Renal cortex interstitium (tissue), 15 donors: ENCODE results near the gene CDCA4. TPM values are rescaled to one million over a fixed set of nuclear protein-coding genes. Genes with fewer than 3 reads are reported as not detected.
"Not testable (repeated sequence)": the region's sequence is repeated elsewhere in the genome, so short reads cannot be mapped to it uniquely, and the experiment has no call there.

Source experiments
- DNase-seq, 11 donors: peaks; one replicate each; pipeline ENCODE4 v3.0.0-alpha.2; 2013; ENCODE audit warnings: low read depth in 9 of 11, low spot score in 4 of 11; ENCODE audit errors: extremely low read depth in 1 of 11
- long read RNA-seq, 16 experiments: transcript quantifications; one replicate each; lab custom pipeline, GENCODE V29; 2026
- polyA plus RNA-seq, 3 donors: library from polyadenylated mRNA; unstranded; fragments of 120-200 nt; gene quantifications; one replicate each; pipeline ENCODE4 v1.2.1, GENCODE V29; 2013; ENCODE audit not compliant: insufficient read length in 3 of 3

The CDCA4 gene
- 10 to 100 TPM; 18.3 to 26.7 (median 19.3) TPM for polyA plus RNA-seq
- long read RNA-seq, donor 1, transcript CDCA4-201 (2 exons, 2,513 nt): major isoform, 14 of 14 reads
- long read RNA-seq, donor 1, partial matches to known transcripts: 0 of 14 reads
- long read RNA-seq, donor 1, other reads (novel, unspliced or antisense): 0 of 14 reads
- long read RNA-seq, donor 2, transcript CDCA4-201 (2 exons, 2,513 nt): major isoform, 11 of 11 reads
- long read RNA-seq, donor 2, partial matches to known transcripts: 0 of 11 reads
- long read RNA-seq, donor 2, other reads (novel, unspliced or antisense): 0 of 11 reads
- long read RNA-seq, donor 3, transcript CDCA4-201 (2 exons, 2,513 nt): major isoform, 20 of 20 reads
- long read RNA-seq, donor 3, partial matches to known transcripts: 0 of 20 reads
- long read RNA-seq, donor 3, other reads (novel, unspliced or antisense): 0 of 20 reads
- long read RNA-seq, donor 4, transcript CDCA4-201 (2 exons, 2,513 nt): major isoform, 9 of 9 reads
- long read RNA-seq, donor 4, partial matches to known transcripts: 0 of 9 reads
- long read RNA-seq, donor 4, other reads (novel, unspliced or antisense): 0 of 9 reads
- long read RNA-seq, donor 5: 0 reads
- long read RNA-seq, donor 6, transcript CDCA4-201 (2 exons, 2,513 nt): major isoform, 11 of 11 reads
- long read RNA-seq, donor 6, partial matches to known transcripts: 0 of 11 reads
- long read RNA-seq, donor 6, other reads (novel, unspliced or antisense): 0 of 11 reads
- long read RNA-seq, donor 7, transcript CDCA4-201 (2 exons, 2,513 nt): major isoform, 18 of 19 reads
- long read RNA-seq, donor 7, partial matches to known transcripts: 0 of 19 reads
- long read RNA-seq, donor 7, other reads (novel, unspliced or antisense): 0 of 19 reads
- long read RNA-seq, donor 8: 0 reads
- long read RNA-seq, donor 9, transcript CDCA4-201 (2 exons, 2,513 nt): major isoform, 12 of 12 reads
- long read RNA-seq, donor 9, partial matches to known transcripts: 0 of 12 reads
- long read RNA-seq, donor 9, other reads (novel, unspliced or antisense): 0 of 12 reads
- long read RNA-seq, donor 10, transcript CDCA4-201 (2 exons, 2,513 nt): major isoform, 14 of 32 reads
- long read RNA-seq, donor 10, partial matches to known transcripts: 18 of 32 reads
- long read RNA-seq, donor 10, other reads (novel, unspliced or antisense): 0 of 32 reads
- long read RNA-seq, donor 11, transcript CDCA4-201 (2 exons, 2,513 nt): major isoform, 7 of 7 reads
- long read RNA-seq, donor 11, partial matches to known transcripts: 0 of 7 reads
- long read RNA-seq, donor 11, other reads (novel, unspliced or antisense): 0 of 7 reads
- long read RNA-seq, donor 12, transcript CDCA4-201 (2 exons, 2,513 nt): major isoform, 6 of 6 reads
- long read RNA-seq, donor 12, partial matches to known transcripts: 0 of 6 reads
- long read RNA-seq, donor 12, other reads (novel, unspliced or antisense): 0 of 6 reads
- long read RNA-seq, donor 13: 0 reads
- long read RNA-seq, donor 14, transcript CDCA4-201 (2 exons, 2,513 nt): major isoform, 16 of 16 reads
- long read RNA-seq, donor 14, partial matches to known transcripts: 0 of 16 reads
- long read RNA-seq, donor 14, other reads (novel, unspliced or antisense): 0 of 16 reads
- long read RNA-seq, donor 15, transcript CDCA4-201 (2 exons, 2,513 nt): major isoform, 7 of 7 reads
- long read RNA-seq, donor 15, partial matches to known transcripts: 0 of 7 reads
- long read RNA-seq, donor 15, other reads (novel, unspliced or antisense): 0 of 7 reads
- long read RNA-seq, donor 16, transcript CDCA4-201 (2 exons, 2,513 nt): major isoform, 35 of 56 reads
- long read RNA-seq, donor 16, partial matches to known transcripts: 21 of 56 reads
- long read RNA-seq, donor 16, other reads (novel, unspliced or antisense): 0 of 56 reads

- peak; percentile 83 to 97 (median 93) for DNase-seq
Observed at GRCh38 chr14:105020815-105021655, at the start of gene CDCA4. Gene CDCA4, minus strand, starts transcription at chr14:105021083. Its CDS starts 9,154 bp downstream, at chr14:105011929.

GRCh38 chr14:105069871-105070759 lies 49.2 kb upstream of the CDCA4 start:
- no peak for DNase-seq

DNA sequence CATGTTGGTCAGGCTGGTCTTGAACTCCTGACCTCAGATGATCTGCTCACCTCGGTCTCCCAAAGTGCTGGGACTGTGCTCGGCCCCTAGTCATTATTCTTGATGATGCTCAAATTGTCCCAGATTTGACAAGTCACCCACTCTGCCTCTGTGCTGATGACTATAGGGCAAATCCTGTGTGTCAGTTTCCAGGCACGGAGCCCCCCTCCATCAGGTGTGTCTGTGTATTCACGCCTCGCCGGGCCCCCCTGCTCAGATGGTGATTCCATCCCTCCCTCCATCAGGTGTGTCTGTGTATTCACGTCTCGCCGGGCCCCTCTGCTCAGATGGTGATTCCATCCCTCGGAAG lies 48.6 kb upstream of the CDCA4 start:
- no peak for DNase-seq

DNA sequence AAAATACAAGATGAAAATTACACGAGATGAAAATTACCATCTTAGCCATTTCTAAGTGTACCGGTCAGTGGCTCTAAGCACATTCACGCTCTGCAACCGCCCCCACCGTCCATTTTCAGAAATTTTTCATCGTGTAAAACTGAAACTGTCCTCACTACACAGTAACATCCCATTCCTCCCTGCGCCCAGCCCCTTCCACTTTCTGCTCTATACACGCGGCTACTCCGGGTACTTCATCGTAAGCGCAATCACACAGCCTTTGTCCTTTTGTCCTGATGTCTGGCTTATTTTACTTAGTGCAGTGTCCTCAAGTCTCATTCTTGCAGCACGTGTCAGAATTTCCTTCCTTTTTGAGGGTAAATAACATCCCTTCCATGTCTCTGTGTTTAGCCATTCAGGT lies 47.9 kb upstream of the CDCA4 start:
- DNase-seq: no peak

DNA sequence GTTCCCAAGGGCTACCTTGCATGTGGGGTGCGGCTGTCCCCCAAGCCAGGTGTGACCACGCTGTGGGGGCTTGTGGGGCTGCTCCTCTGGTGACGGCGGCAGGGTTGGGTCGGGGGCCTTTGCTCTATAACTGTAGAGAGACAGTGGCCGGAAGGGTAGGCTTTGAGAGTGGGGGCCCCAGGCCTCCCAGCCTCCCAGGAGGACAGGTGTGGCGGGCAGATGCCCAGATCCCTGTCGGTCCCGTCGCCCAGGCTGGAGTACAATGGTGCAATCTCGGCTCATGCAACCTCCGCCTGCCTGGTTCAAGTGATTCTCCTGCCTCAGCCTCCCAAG lies 47.1 kb upstream of the CDCA4 start:
- no peak for DNase-seq

GRCh38 chr14:105067140-105067968 lies 46.5 kb upstream of the CDCA4 start:
- DNase-seq: no peak

- DNase-seq: no peak
Observed at GRCh38 chr14:105066240-105067071, 45.6 kb upstream of the CDCA4 start.

DNA sequence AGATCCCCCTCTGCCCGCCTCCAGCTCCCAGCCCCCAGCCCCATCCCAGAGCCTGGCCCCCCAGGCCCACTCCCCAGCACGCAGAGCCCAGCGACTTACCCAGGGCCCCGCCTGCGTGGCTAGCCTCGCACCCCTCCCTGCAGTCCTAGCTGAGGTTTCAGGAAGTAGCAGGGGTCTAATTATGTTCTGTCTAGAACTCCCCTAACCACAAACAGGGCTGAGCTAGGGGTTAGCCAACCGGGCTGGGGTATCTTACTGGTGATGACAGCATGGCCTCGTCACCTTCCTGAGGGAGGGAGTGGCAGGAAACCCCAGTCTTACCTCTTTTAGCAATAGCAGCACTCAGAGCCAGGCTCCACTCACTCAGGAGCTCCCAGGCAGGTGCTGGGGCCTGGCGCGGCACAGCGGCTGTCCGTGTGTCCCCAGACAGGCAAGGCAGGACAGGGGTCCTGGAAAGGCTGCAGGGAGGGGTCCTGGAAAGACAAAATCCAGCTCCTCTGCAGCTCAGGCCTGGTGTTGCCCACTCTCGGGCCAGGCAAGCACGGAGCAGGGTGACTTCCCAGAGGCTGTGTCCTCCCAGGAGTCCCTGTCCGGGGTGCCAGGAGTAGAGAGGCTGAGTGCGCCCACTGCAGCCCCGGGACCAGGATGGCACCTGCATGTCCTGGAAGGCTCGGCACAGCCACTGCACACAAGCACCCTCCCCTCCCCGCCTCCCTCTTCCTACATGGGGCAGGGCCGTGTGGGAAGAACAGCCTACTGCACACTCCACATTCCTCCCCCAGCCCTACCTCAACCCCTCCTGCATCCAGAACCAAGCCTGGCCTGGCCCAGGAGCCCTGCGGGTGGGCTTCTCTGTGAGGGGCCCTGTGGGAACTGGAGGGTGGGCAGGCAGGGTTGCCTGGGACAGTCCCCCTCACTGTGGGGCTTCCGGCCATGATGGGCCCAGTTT lies 44.7 kb upstream of the CDCA4 start, which contains the start of gene GPR132:
Gene GPR132, minus strand, starts transcription at position 151 of the 949 bp plus-strand sequence. CDS start 10,010 bp downstream, outside the sequence.
- DNase-seq: no peak

DNA sequence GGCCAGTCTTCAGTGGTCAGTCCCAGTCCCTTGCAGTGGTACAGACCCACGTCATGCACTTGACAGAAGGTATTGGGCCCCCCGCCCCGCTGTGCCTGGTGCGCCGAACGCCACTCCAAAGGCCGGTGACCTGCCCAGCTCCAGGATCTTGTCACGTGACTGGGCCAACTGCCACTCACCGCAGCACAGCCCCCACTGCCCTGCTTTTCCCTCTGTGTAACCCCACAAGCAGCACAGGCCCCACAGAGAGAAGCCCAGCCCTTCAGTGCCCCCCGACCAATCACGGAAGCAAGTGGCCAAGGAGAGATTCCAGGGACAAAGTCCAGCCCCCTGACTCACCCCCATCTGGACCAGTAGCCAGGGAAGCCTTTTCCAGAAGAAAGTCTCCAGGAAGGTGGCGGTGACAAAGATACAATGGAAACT lies 43.8 kb upstream of the CDCA4 start:
- no peak for DNase-seq

GRCh38 chr14:105064001-105064400 lies 43.1 kb upstream of the CDCA4 start:
- DNase-seq: no peak

GRCh38 chr14:105063506-105063905 lies 42.6 kb upstream of the CDCA4 start:
- DNase-seq: not testable (repeated sequence)

DNA sequence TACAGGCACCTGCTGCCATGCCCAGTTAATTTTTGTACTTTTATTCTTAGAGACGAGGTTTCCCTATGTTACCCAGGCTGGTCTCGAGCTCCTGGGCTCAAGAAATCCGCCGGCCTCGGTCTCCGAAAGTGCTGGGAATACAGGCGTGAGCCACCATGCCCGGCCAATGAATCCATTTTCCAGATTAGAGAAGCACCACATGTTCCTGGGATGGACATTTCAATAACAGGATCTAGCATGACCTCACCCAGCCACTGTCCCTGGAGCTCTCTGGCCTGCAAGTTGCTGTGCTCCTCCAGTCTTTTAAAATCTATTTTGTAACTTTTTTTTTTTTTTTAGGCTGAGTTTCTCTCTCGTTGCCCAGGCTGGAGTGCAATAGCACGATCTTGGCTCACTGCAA lies 42.2 kb upstream of the CDCA4 start:
- no peak for DNase-seq

- DNase-seq: no peak
Observed at GRCh38 chr14:105062048-105062433, 41.2 kb upstream of the CDCA4 start.
